DOHH2 (cell line): Measurements from ENCODE around the gene LNX2.

Experiments used
- H3F3A ChIP-seq: fragments of 200-600 bp; sonication (generic), shearing (Covaris generic); 2 replicates; pipeline ENCODE4 v1.6.0; 2016; ENCODE audit warnings: antibody characterized with exemption, mild to moderate bottlenecking; ENCODE audit not compliant: control insufficient read depth, insufficient read depth
- H3K27ac ChIP-seq: fragments of 200-600 bp; sonication (generic); 2 replicates; pipeline ENCODE4 v1.5.1; 2014; ENCODE audit warnings: low read depth, mild to moderate bottlenecking, low read length, moderate library complexity
- H3K27me3 ChIP-seq: fragments of 200-600 bp; sonication (generic); 2 replicates; pipeline ENCODE4 v1.6.1; 2014; ENCODE audit warnings: mild to moderate bottlenecking, low read length, mixed read lengths; ENCODE audit not compliant: control insufficient read depth
- H3K36me3 ChIP-seq: fragments of 200-600 bp; sonication (generic); 2 replicates; pipeline ENCODE4 v1.6.1; 2014; ENCODE audit warnings: mild to moderate bottlenecking, low read length, moderate library complexity, mixed read lengths; ENCODE audit not compliant: control insufficient read depth
- H3K4me1 ChIP-seq: fragments of 200-600 bp; sonication (generic); 2 replicates; pipeline ENCODE4 v1.6.1; 2014; ENCODE audit warnings: mild to moderate bottlenecking, low read length, mixed read lengths; ENCODE audit not compliant: control insufficient read depth
- H3K4me2 ChIP-seq: fragments of 200-600 bp; sonication (generic); 2 replicates; pipeline ENCODE4 v1.6.0; 2014; ENCODE audit warnings: mild to moderate bottlenecking, low read length, moderate library complexity
- H3K4me3 ChIP-seq: fragments of 200-600 bp; sonication (generic); 2 replicates; pipeline ENCODE4 v1.5.1; 2014; ENCODE audit warnings: mild to moderate bottlenecking, low read length, mixed read lengths
- H3K79me2 ChIP-seq: fragments of 200-600 bp; sonication (generic); 2 replicates; pipeline ENCODE4 v1.6.1; 2014; ENCODE audit warnings: mild to moderate bottlenecking, low read length, mixed read lengths; ENCODE audit not compliant: control insufficient read depth
- H3K9me2 ChIP-seq: fragments of 200-600 bp; sonication (generic); replicated peaks from 2 replicates; pipeline ENCODE4 v1.6.1; 2014; ENCODE audit warnings: mild to moderate bottlenecking, low read length, mixed read lengths; ENCODE audit not compliant: control insufficient read depth
- H3K9me3 ChIP-seq: fragments of 200-600 bp; sonication (generic); 2 replicates; pipeline ENCODE4 v1.6.1; 2014; ENCODE audit warnings: antibody characterized with exemption, low read length, mixed read lengths; ENCODE audit not compliant: control insufficient read depth, insufficient read depth
- H4K20me1 ChIP-seq: fragments of 200-600 bp; sonication (generic); 2 replicates; pipeline ENCODE4 v1.6.0; 2014; ENCODE audit warnings: low read depth, mild to moderate bottlenecking, antibody characterized with exemption, low read length, moderate library complexity; ENCODE audit not compliant: control insufficient read depth, insufficient read depth
- EZH2phosphoT487 ChIP-seq: fragments of 200-600 bp; sonication (generic); IDR thresholded peaks from 2 replicates; pipeline ENCODE4 v1.6.1; 2017; ENCODE audit warnings: borderline replicate concordance, mild to moderate bottlenecking, antibody characterized with exemption, low read length, moderate library complexity, mixed read lengths
- TF ChIP-seq, protein P1 (sequence below): fragments of 200-600 bp; sonication (generic); IDR thresholded peaks from one replicate; pipeline ENCODE4 v1.5.1; 2014; ENCODE audit warnings: antibody characterized with exemption, mild to moderate bottlenecking, low read depth, low read length; ENCODE audit not compliant: poor library complexity, severe bottlenecking

LNX2 gene

DNA sequence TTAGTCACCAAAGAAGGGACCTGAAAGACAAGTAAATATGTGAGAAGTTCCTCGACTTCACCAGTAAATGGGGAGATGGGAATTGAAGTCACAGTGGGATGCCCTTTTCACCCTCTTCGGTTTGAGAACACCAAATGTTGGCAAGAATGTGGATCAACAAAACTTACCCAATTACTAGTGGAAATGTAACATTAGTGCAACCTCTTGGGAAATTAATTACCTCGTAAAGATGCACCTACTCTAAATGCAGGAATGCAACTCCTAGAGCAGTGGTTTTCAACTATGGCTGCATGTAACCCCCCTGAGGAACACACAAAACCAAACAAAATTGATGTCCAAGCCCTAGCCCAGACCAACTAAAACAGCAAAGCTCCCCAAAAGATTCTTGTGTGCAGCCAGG, 78.1 kb downstream of the LNX2 start:
- 0 out of 2 replicates have a peak, but pooled peaks cover 3% of the 10 kb centered on the region for H3F3A ChIP-seq
- H4K20me1 ChIP-seq = no peaks in the 10 kb centered on the region
- H3K4me2 ChIP-seq = no peak overlapping the region
- H3K36me3 ChIP-seq = no peaks in the 10 kb centered on the region
- no peaks in the 10 kb centered on the region for H3K9me3 ChIP-seq
- no peaks in the 10 kb centered on the region for H3K79me2 ChIP-seq
- H3K27ac ChIP-seq = no peak overlapping the region
- H3K27me3 ChIP-seq = no peaks in the 10 kb centered on the region
- no peaks in the 10 kb centered on the region for H3K9me2 ChIP-seq
- no peak for TF ChIP-seq EZH2phosphoT487
- TF ChIP-seq, protein P1, sequence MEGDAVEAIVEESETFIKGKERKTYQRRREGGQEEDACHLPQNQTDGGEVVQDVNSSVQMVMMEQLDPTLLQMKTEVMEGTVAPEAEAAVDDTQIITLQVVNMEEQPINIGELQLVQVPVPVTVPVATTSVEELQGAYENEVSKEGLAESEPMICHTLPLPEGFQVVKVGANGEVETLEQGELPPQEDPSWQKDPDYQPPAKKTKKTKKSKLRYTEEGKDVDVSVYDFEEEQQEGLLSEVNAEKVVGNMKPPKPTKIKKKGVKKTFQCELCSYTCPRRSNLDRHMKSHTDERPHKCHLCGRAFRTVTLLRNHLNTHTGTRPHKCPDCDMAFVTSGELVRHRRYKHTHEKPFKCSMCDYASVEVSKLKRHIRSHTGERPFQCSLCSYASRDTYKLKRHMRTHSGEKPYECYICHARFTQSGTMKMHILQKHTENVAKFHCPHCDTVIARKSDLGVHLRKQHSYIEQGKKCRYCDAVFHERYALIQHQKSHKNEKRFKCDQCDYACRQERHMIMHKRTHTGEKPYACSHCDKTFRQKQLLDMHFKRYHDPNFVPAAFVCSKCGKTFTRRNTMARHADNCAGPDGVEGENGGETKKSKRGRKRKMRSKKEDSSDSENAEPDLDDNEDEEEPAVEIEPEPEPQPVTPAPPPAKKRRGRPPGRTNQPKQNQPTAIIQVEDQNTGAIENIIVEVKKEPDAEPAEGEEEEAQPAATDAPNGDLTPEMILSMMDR = no peak
- no peak overlapping the region for H3K4me3 ChIP-seq
- H3K4me1 ChIP-seq = no peaks in the 10 kb centered on the region

DNA sequence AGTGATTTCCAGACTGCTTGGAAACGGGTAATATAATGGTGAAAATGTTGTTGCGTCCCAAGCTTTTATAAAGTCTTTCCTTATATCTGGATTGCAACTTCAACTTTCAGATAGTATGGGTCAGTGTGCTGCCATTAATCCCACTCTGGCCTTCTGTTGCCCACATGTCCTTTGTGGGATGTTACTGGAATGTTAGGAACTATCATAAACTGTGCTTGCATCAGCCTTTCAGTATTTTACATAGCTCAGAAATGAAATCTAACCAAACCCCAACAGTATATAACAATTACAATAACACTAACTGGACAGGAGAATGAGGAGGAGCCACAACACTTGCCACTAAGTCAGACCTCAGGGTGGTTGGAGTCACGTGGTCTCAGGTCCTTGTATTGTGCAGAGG, 78.9 kb downstream of the LNX2 start:
- H3K9me2 ChIP-seq = no peaks in the 10 kb centered on the region
- H3K9me3 ChIP-seq = no peaks in the 10 kb centered on the region
- no peaks in the 10 kb centered on the region for H3K79me2 ChIP-seq
- no peaks in the 10 kb centered on the region for H3K36me3 ChIP-seq
- H3K27me3 ChIP-seq = no peaks in the 10 kb centered on the region
- no peaks in the 10 kb centered on the region for H3F3A ChIP-seq
- H4K20me1 ChIP-seq = no peaks in the 10 kb centered on the region
- H3K27ac ChIP-seq = no peak overlapping the region
- no peak overlapping the region for H3K4me2 ChIP-seq
- no peaks in the 10 kb centered on the region for H3K4me1 ChIP-seq
- TF ChIP-seq, protein P1 = no peak
- TF ChIP-seq EZH2phosphoT487 = no peak
- H3K4me3 ChIP-seq = no peak overlapping the region

DNA sequence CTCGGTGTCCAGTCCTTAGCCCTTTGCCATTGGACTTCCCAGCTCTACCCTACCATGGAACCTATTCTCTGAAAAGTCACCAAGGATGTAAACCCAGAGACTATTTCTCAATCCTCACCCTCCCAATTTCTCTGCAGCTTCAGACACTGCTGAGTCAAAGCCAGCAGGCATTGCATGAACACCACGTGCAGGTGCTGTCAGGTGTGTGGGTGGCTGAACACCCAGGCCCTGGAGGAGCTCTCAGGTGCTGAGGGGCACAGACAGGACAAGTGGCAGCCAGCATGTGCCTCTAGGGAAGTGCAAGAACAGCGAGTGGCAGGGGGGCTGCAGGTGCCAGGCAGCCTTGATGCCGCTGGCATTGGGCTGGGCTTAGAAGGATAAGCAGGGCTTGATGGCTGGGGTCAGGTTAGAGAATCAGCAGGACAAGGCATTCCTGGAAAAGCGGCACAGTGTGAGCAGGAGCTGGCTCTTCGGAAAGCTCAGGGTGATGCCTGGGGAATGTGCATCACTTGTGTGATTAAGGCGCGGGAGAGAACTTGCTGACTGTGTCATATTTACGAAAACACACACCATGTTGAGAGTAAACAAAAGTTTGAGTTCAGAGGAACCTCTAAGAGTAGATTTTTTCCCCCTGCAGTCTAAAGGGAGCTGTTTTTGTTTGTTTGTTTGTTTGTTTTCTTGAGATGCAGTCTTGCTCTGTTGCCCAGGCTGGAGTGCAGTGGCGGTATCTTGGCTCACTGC, 83.8 kb downstream of the LNX2 start:
- H3K36me3 ChIP-seq = no peaks in the 10 kb centered on the region
- no peak overlapping the region for H3K27ac ChIP-seq
- TF ChIP-seq, protein P1 = no peak
- TF ChIP-seq EZH2phosphoT487 = no peak
- no peaks in the 10 kb centered on the region for H4K20me1 ChIP-seq
- no peak overlapping the region for H3K4me2 ChIP-seq
- no peaks in the 10 kb centered on the region for H3K27me3 ChIP-seq
- no peak overlapping the region for H3K4me3 ChIP-seq
- no peaks in the 10 kb centered on the region for H3K9me2 ChIP-seq
- no peaks in the 10 kb centered on the region for H3K9me3 ChIP-seq
- no peaks in the 10 kb centered on the region for H3K4me1 ChIP-seq
- H3K79me2 ChIP-seq = no peaks in the 10 kb centered on the region
- no peaks in the 10 kb centered on the region for H3F3A ChIP-seq
